T-helper 1 cell treated with Interleukin-12 subunit alpha and Interleukin-12 subunit beta and Interleukin-4 antibody, amounts not matched to agents 30 μg/mL and 1 μg/mL, for 36 hours (primary cell): Measurements from ENCODE around the gene SP3.

ENCODE experiments used
- H3K27ac Mint-ChIP-seq: one replicate; pipeline ENCODE4 v1.8.0; 2021; ENCODE audit warnings: mild to moderate bottlenecking, mixed read lengths
- H3K27me3 Mint-ChIP-seq: one replicate; pipeline ENCODE4 v1.8.0; 2021; ENCODE audit warnings: low read depth, mixed read lengths
- H3K36me3 Mint-ChIP-seq: one replicate; pipeline ENCODE4 v1.8.0; 2021; ENCODE audit warnings: low read depth, mixed read lengths
- H3K4me1 Mint-ChIP-seq: one replicate; pipeline ENCODE4 v1.8.0; 2021; ENCODE audit warnings: low read depth, mixed read lengths
- H3K4me3 Mint-ChIP-seq: one replicate; pipeline ENCODE4 v1.8.0; 2021; ENCODE audit warnings: mild to moderate bottlenecking, moderate library complexity, mixed read lengths
- H3K9me3 Mint-ChIP-seq: one replicate; pipeline ENCODE4 v1.8.0; 2021; ENCODE audit warnings: mixed read lengths

Gene SP3

GRCh38 chr2:173989160-173989883 lies 24.1 kb upstream of the SP3 start:
- Mint-ChIP-seq H3K27ac (no peak overlapping the region), H3K9me3 (no peaks in the 10 kb centered on the region), H3K36me3 (no peaks in the 10 kb centered on the region), H3K27me3 (peaks cover 7% of the 10 kb centered on the region), H3K4me3 (no peak overlapping the region), H3K4me1 (peaks cover 2% of the 10 kb centered on the region)

GRCh38 chr2:173986805-173987204 lies 21.6 kb upstream of the SP3 start:
- Mint-ChIP-seq H3K4me3 (no peak overlapping the region), H3K9me3 (no peaks in the 10 kb centered on the region), H3K27ac (no peak overlapping the region), H3K36me3 (no peaks in the 10 kb centered on the region), H3K27me3 (peaks cover 3% of the 10 kb centered on the region), H3K4me1 (peaks cover 2% of the 10 kb centered on the region)

GRCh38 chr2:173985605-173985992 lies 20.4 kb upstream of the SP3 start:
- Mint-ChIP-seq H3K4me3 (no peak overlapping the region), H3K4me1 (no peaks in the 10 kb centered on the region), H3K27ac (no peak overlapping the region), H3K27me3 (peaks cover 3% of the 10 kb centered on the region), H3K9me3 (no peaks in the 10 kb centered on the region), H3K36me3 (no peaks in the 10 kb centered on the region)

GRCh38 chr2:173984866-173985604 lies 19.9 kb upstream of the SP3 start:
- H3K4me1 Mint-ChIP-seq = no peaks in the 10 kb centered on the region
- peaks cover 3% of the 10 kb centered on the region for H3K27me3 Mint-ChIP-seq
- H3K4me3 Mint-ChIP-seq = no peak overlapping the region
- no peak overlapping the region for H3K27ac Mint-ChIP-seq
- H3K36me3 Mint-ChIP-seq = no peaks in the 10 kb centered on the region
- no peaks in the 10 kb centered on the region for H3K9me3 Mint-ChIP-seq

- H3K27ac Mint-ChIP-seq = no peak overlapping the region
- H3K27me3 Mint-ChIP-seq = no peaks in the 10 kb centered on the region
- no peaks in the 10 kb centered on the region for H3K36me3 Mint-ChIP-seq
- no peaks in the 10 kb centered on the region for H3K9me3 Mint-ChIP-seq
- peaks cover 2% of the 10 kb centered on the region for H3K4me1 Mint-ChIP-seq
- no peak overlapping the region for H3K4me3 Mint-ChIP-seq
Observed at GRCh38 chr2:173983391-173983871, 18.3 kb upstream of the SP3 start.

GRCh38 chr2:173982918-173983317 lies 17.7 kb upstream of the SP3 start:
- Mint-ChIP-seq H3K27me3 (no peaks in the 10 kb centered on the region), H3K36me3 (no peaks in the 10 kb centered on the region), H3K9me3 (no peaks in the 10 kb centered on the region), H3K4me1 (peaks cover 2% of the 10 kb centered on the region), H3K4me3 (no peak overlapping the region), H3K27ac (no peak overlapping the region)

- H3K36me3 Mint-ChIP-seq = no peaks in the 10 kb centered on the region
- no peak overlapping the region for H3K4me3 Mint-ChIP-seq
- H3K9me3 Mint-ChIP-seq = no peaks in the 10 kb centered on the region
- H3K4me1 Mint-ChIP-seq = peaks cover 2% of the 10 kb centered on the region
- no peak overlapping the region for H3K27ac Mint-ChIP-seq
- no peaks in the 10 kb centered on the region for H3K27me3 Mint-ChIP-seq
Observed at GRCh38 chr2:173982182-173982714, 17.1 kb upstream of the SP3 start.

GRCh38 chr2:173981520-173981919 lies 16.3 kb upstream of the SP3 start:
- no peak overlapping the region for H3K27ac Mint-ChIP-seq
- H3K27me3 Mint-ChIP-seq = no peaks in the 10 kb centered on the region
- H3K36me3 Mint-ChIP-seq = no peaks in the 10 kb centered on the region
- H3K4me1 Mint-ChIP-seq = peaks cover 2% of the 10 kb centered on the region
- no peak overlapping the region for H3K4me3 Mint-ChIP-seq
- H3K9me3 Mint-ChIP-seq = no peaks in the 10 kb centered on the region

- H3K4me3 Mint-ChIP-seq = no peak overlapping the region
- H3K9me3 Mint-ChIP-seq = no peaks in the 10 kb centered on the region
- H3K4me1 Mint-ChIP-seq = peaks cover 2% of the 10 kb centered on the region
- no peaks in the 10 kb centered on the region for H3K36me3 Mint-ChIP-seq
- no peak overlapping the region for H3K27ac Mint-ChIP-seq
- H3K27me3 Mint-ChIP-seq = peaks cover 3% of the 10 kb centered on the region
Observed at GRCh38 chr2:173979751-173980351, 14.7 kb upstream of the SP3 start.

GRCh38 chr2:173978447-173978846 lies 13.3 kb upstream of the SP3 start:
- H3K4me3 Mint-ChIP-seq = no peak overlapping the region
- no peak overlapping the region for H3K27ac Mint-ChIP-seq
- no peaks in the 10 kb centered on the region for H3K9me3 Mint-ChIP-seq
- H3K36me3 Mint-ChIP-seq = no peaks in the 10 kb centered on the region
- peaks cover 2% of the 10 kb centered on the region for H3K4me1 Mint-ChIP-seq
- peaks cover 6% of the 10 kb centered on the region for H3K27me3 Mint-ChIP-seq

GRCh38 chr2:173972636-173973035 lies 7.5 kb upstream of the SP3 start:
- H3K4me3 Mint-ChIP-seq = no peak overlapping the region
- H3K4me1 Mint-ChIP-seq = peaks cover 3% of the 10 kb centered on the region
- H3K27ac Mint-ChIP-seq = no peak overlapping the region
- H3K27me3 Mint-ChIP-seq = peaks cover 9% of the 10 kb centered on the region
- H3K36me3 Mint-ChIP-seq = peaks cover 3% of the 10 kb centered on the region
- no peaks in the 10 kb centered on the region for H3K9me3 Mint-ChIP-seq

- Mint-ChIP-seq H3K36me3 (peaks cover 3% of the 10 kb centered on the region), H3K27me3 (peaks cover 9% of the 10 kb centered on the region), H3K27ac (no peak overlapping the region), H3K9me3 (no peaks in the 10 kb centered on the region), H3K4me3 (no peak overlapping the region), H3K4me1 (peaks cover 3% of the 10 kb centered on the region)
Observed at GRCh38 chr2:173972165-173972564, 7.0 kb upstream of the SP3 start.

- Mint-ChIP-seq H3K9me3 (no peaks in the 10 kb centered on the region), H3K36me3 (peaks cover 3% of the 10 kb centered on the region), H3K4me3 (no peak overlapping the region), H3K4me1 (peaks cover 12% of the 10 kb centered on the region), H3K27ac (no peak overlapping the region), H3K27me3 (peaks cover 9% of the 10 kb centered on the region)
Observed at GRCh38 chr2:173970516-173970924, 5.3 kb upstream of the SP3 start.

GRCh38 chr2:173969886-173970285 lies 4.7 kb upstream of the SP3 start:
- H3K27me3 Mint-ChIP-seq = peaks cover 6% of the 10 kb centered on the region

GRCh38 chr2:173968551-173968950 lies 3.4 kb upstream of the SP3 start:
- H3K27ac Mint-ChIP-seq = no peak overlapping the region
- H3K4me1 Mint-ChIP-seq = peaks cover 12% of the 10 kb centered on the region
- peaks cover 3% of the 10 kb centered on the region for H3K27me3 Mint-ChIP-seq
- no peak overlapping the region for H3K4me3 Mint-ChIP-seq
- H3K9me3 Mint-ChIP-seq = no peaks in the 10 kb centered on the region
- peaks cover 3% of the 10 kb centered on the region for H3K36me3 Mint-ChIP-seq

More at GRCh38 chr2:173969886-173970285, 4.7 kb upstream of the SP3 start:
- Mint-ChIP-seq H3K4me1 (peaks cover 12% of the 10 kb centered on the region), H3K4me3 (no peak overlapping the region), H3K27ac (no peak overlapping the region), H3K36me3 (peaks cover 3% of the 10 kb centered on the region), H3K9me3 (no peaks in the 10 kb centered on the region)
